Smooth muscle cell (in vitro differentiated cells): ENCODE results near the gene COPS9. TPM values are rescaled to one million over a fixed set of nuclear protein-coding genes. Genes with fewer than 3 reads are reported as not detected.

Experiments used
- DNase-seq: peaks from one replicate; lab custom pipeline; 2025; ENCODE audit not compliant: unreplicated experiment; lab: John Stamatoyannopoulos, UW
- H2AFZ ChIP-seq: fragments of 200-600 bp; sonication (generic); 2 replicates; pipeline ENCODE4 v1.6.0; 2016; ENCODE audit warnings: antibody characterized with exemption, low read depth, mild to moderate bottlenecking
- H3F3A ChIP-seq: fragments of 200-600 bp; sonication (generic); 2 replicates; pipeline ENCODE4 v1.6.0; 2017; ENCODE audit warnings: antibody characterized with exemption, low read depth
- H3K27ac ChIP-seq: fragments of 200-600 bp; sonication (generic); 2 replicates; pipeline ENCODE4 v1.5.1; 2016; ENCODE audit warnings: low read depth, mild to moderate bottlenecking
- H3K27me3 ChIP-seq: fragments of 200-600 bp; sonication (generic); 2 replicates; pipeline ENCODE4 v1.6.1; 2016; ENCODE audit warnings: low read depth, mild to moderate bottlenecking
- H3K36me3 ChIP-seq: fragments of 200-600 bp; sonication (generic); 2 replicates; pipeline ENCODE4 v1.5.1; 2016; ENCODE audit warnings: low read depth
- H3K4me1 ChIP-seq: fragments of 200-600 bp; sonication (generic); 2 replicates; pipeline ENCODE4 v1.5.1; 2016; ENCODE audit warnings: low read depth
- H3K4me2 ChIP-seq: fragments of 200-600 bp; sonication (generic); 2 replicates; pipeline ENCODE4 v1.6.0; 2016; ENCODE audit warnings: mild to moderate bottlenecking
- H3K4me3 ChIP-seq: fragments of 200-600 bp; sonication (generic); 2 replicates; pipeline ENCODE4 v1.5.1; 2016; ENCODE audit warnings: mild to moderate bottlenecking
- H3K79me2 ChIP-seq: fragments of 200-600 bp; sonication (generic); 2 replicates; pipeline ENCODE4 v1.6.0; 2016; ENCODE audit warnings: low read depth, mild to moderate bottlenecking
- H3K9ac ChIP-seq: fragments of 200-600 bp; sonication (generic); 2 replicates; pipeline ENCODE4 v1.6.0; 2016; ENCODE audit warnings: low read depth
- H3K9me3 ChIP-seq: fragments of 200-600 bp; sonication (generic); replicated peaks from 2 replicates; pipeline ENCODE4 v1.5.1; 2016; ENCODE audit warnings: low read depth
- H4K20me1 ChIP-seq: fragments of 200-600 bp; sonication (generic); 2 replicates; pipeline ENCODE4 v1.6.0; 2016; ENCODE audit warnings: low read depth
- WGBS: methylation state at CpG from one replicate; pipeline ENCODE4 v1.1.7; 2016; ENCODE audit warnings: low lambda C conversion rate; 5-methylcytosine and 5-hydroxymethylcytosine counted together
- polyA plus RNA-seq: library from polyadenylated mRNA; unstranded; fragments of >200 nt; fragmentation: Nextera tagmentation; extraction: Ambion mirVana; gene quantifications from 2 replicates; pipeline ENCODE4 v1.2.1, GENCODE V29; 2016
- total RNA-seq: library from RNA; depleted of rRNA; stranded (reverse); fragments of >200 nt; gene quantifications from 2 replicates; pipeline ENCODE4 v1.2.3, GENCODE V29; 2014
- TF ChIP-seq, protein P1 (sequence below): fragments of 200-600 bp; sonication (generic); IDR thresholded peaks from 2 replicates; pipeline ENCODE4 v1.5.1; 2017; ENCODE audit warnings: borderline replicate concordance, mild to moderate bottlenecking, antibody characterized with exemption; ENCODE audit not compliant: insufficient read depth, poor library complexity, severe bottlenecking

COPS9 gene
- total and polyA plus RNA-seq, 2 experiments from 2014 or later, result 157 to 296 TPM

DNA sequence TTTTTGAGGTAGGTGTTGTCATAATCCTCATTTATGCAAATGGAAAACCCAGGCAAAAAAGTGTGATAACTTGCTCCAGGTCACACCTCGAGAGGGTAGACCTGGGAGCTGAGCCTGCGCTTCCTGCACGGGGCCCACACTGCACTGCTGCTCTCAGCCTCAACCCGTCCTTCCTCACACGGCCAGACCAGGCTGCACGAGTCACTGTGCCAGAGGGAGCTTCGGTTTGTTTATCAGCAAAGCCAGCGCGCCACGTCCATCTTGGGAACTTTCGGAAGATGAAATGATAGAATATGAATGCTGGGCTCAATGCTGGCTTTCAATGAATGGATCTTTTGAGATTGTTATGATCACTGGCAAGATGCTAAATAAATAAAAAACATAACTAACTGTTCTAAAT is 14.4 kb downstream of the COPS9 start:
- H3K27ac ChIP-seq, result no peak overlapping the region
- no peak overlapping the region for H3K9ac ChIP-seq
- 84% methylated on average over 11 of the region's 11 CpGs for WGBS
- TF ChIP-seq, protein P1, sequence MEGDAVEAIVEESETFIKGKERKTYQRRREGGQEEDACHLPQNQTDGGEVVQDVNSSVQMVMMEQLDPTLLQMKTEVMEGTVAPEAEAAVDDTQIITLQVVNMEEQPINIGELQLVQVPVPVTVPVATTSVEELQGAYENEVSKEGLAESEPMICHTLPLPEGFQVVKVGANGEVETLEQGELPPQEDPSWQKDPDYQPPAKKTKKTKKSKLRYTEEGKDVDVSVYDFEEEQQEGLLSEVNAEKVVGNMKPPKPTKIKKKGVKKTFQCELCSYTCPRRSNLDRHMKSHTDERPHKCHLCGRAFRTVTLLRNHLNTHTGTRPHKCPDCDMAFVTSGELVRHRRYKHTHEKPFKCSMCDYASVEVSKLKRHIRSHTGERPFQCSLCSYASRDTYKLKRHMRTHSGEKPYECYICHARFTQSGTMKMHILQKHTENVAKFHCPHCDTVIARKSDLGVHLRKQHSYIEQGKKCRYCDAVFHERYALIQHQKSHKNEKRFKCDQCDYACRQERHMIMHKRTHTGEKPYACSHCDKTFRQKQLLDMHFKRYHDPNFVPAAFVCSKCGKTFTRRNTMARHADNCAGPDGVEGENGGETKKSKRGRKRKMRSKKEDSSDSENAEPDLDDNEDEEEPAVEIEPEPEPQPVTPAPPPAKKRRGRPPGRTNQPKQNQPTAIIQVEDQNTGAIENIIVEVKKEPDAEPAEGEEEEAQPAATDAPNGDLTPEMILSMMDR, result no peak
- no peaks in the 10 kb centered on the region for H3K9me3 ChIP-seq
- no peaks in the 10 kb centered on the region for H3K27me3 ChIP-seq
- no peaks in the 10 kb centered on the region for H3K79me2 ChIP-seq
- H3K4me1 ChIP-seq, result no peaks in the 10 kb centered on the region
- no peak overlapping the region for H3K4me2 ChIP-seq
- H2AFZ ChIP-seq, result no peak overlapping the region
- H3K36me3 ChIP-seq, result no peaks in the 10 kb centered on the region
- H4K20me1 ChIP-seq, result no peaks in the 10 kb centered on the region
- no peak overlapping the region for H3K4me3 ChIP-seq
- no peak for DNase-seq
- no peaks in the 10 kb centered on the region for H3F3A ChIP-seq

DNA sequence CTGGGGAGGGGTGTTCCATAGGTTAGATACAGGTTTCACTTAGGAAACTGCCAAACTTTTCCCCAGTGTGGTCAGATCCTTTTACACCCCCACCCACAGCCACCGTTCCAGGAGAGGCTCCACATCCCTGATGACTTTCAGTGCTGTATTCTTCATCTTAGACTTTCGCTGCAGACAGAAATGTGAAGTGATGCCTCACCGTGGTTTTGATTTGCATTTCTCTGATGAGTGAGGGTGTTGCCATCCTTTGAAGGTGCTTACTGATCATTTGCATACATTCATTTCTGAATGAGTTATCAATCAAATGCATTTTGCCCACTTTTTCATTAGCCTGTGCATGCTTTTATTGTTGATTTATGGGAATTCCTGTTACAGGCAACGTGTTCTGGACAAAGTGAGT is 14.9 kb downstream of the COPS9 start:
- Histone ChIP-seq H3K27me3 (no peaks in the 10 kb centered on the region), H3K27ac (no peak overlapping the region), H3K9ac (no peak overlapping the region), H3F3A (no peaks in the 10 kb centered on the region), H3K4me3 (no peak overlapping the region), H3K4me1 (no peaks in the 10 kb centered on the region), H3K9me3 (no peaks in the 10 kb centered on the region), H3K79me2 (no peaks in the 10 kb centered on the region), H3K4me2 (no peak overlapping the region), H3K36me3 (no peaks in the 10 kb centered on the region), H4K20me1 (no peaks in the 10 kb centered on the region), H2AFZ (no peak overlapping the region)
- no peak for DNase-seq
- TF ChIP-seq, protein P1, result no peak
- WGBS, result 79% methylated on average over 4 of the region's 4 CpGs

GRCh38 chr2:240114233-240114632 is 21.9 kb downstream of the COPS9 start:
- Histone ChIP-seq H3K27ac (no peak overlapping the region), H4K20me1 (no peaks in the 10 kb centered on the region), H3K36me3 (no peaks in the 10 kb centered on the region), H3F3A (no peaks in the 10 kb centered on the region), H3K4me2 (no peak overlapping the region), H3K9me3 (no peaks in the 10 kb centered on the region), H3K9ac (no peak overlapping the region), H3K4me3 (no peak overlapping the region), H3K27me3 (peaks cover 24% of the 10 kb centered on the region), H3K4me1 (no peaks in the 10 kb centered on the region), H2AFZ (no peak overlapping the region), H3K79me2 (no peaks in the 10 kb centered on the region)
- DNase-seq, result no peak
- 88% methylated on average over 6 of the region's 6 CpGs for WGBS
- TF ChIP-seq, protein P1, result no peak

- Histone ChIP-seq H3K4me1 (no peaks in the 10 kb centered on the region), H3K4me2 (no peak overlapping the region), H3K4me3 (no peak overlapping the region), H3K9me3 (no peaks in the 10 kb centered on the region), H3K27me3 (peaks cover 24% of the 10 kb centered on the region), H3K9ac (no peak overlapping the region), H3F3A (no peaks in the 10 kb centered on the region), H3K27ac (no peak overlapping the region), H3K36me3 (no peaks in the 10 kb centered on the region), H4K20me1 (no peaks in the 10 kb centered on the region), H3K79me2 (no peaks in the 10 kb centered on the region), H2AFZ (no peak overlapping the region)
- TF ChIP-seq, protein P1, result no peak
- WGBS, result 46% methylated on average over 5 of the region's 5 CpGs
- DNase-seq, result no peak
Measured at GRCh38 chr2:240112914-240113690, 23.0 kb downstream of the COPS9 start.
